ENCODE measurements around the gene LENG9. TPM values are rescaled to one million over a fixed set of nuclear protein-coding genes. Genes with fewer than 3 reads are reported as not detected.

The LENG9 gene
- total RNA-seq, 1 donor: 4.9 TPM

DNA sequence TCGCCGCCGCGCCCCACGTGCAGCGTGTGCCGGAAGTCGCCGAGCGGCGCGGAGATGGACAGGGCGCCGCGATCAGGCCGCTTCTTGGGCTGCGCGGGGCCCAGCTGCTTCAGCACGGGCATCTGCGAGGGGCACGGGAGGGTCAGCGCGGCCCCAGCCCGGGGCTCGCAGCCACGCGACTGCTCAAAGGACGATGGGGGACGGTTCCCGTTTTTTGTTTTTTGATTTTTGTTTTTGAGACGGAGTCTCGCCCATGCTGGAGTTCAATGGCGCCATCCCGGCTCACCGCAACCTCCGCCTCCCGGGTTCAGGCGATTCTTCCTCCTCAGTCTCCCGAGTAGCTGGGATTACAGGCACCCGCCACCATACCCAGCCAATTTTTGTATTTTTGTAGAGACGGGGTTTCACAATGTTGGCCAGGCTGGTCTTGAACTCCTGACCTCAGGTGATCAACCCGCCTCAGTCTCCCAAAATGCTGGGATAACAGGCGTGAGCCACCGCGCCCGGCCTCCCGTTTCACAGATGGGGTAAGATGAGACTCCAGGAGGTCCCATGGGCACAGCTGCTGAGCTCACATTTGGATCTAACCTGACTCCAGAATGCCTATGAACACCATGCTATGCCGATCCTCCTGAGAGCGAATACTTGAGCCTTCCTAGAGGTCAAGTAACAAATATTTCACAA, 2.0 kb upstream of the LENG9 start:
- DNase-seq (ENCODE audit: low read depth): no peak
- H3K4me3 ChIP-seq (ENCODE audit: low read depth, low read length): no peak overlapping the region
- TF ChIP-seq, protein P1, sequence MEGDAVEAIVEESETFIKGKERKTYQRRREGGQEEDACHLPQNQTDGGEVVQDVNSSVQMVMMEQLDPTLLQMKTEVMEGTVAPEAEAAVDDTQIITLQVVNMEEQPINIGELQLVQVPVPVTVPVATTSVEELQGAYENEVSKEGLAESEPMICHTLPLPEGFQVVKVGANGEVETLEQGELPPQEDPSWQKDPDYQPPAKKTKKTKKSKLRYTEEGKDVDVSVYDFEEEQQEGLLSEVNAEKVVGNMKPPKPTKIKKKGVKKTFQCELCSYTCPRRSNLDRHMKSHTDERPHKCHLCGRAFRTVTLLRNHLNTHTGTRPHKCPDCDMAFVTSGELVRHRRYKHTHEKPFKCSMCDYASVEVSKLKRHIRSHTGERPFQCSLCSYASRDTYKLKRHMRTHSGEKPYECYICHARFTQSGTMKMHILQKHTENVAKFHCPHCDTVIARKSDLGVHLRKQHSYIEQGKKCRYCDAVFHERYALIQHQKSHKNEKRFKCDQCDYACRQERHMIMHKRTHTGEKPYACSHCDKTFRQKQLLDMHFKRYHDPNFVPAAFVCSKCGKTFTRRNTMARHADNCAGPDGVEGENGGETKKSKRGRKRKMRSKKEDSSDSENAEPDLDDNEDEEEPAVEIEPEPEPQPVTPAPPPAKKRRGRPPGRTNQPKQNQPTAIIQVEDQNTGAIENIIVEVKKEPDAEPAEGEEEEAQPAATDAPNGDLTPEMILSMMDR (IDR thresholded peaks at IDR 0.05; ENCODE audit: insufficient read depth, low read length): no peak

DNA sequence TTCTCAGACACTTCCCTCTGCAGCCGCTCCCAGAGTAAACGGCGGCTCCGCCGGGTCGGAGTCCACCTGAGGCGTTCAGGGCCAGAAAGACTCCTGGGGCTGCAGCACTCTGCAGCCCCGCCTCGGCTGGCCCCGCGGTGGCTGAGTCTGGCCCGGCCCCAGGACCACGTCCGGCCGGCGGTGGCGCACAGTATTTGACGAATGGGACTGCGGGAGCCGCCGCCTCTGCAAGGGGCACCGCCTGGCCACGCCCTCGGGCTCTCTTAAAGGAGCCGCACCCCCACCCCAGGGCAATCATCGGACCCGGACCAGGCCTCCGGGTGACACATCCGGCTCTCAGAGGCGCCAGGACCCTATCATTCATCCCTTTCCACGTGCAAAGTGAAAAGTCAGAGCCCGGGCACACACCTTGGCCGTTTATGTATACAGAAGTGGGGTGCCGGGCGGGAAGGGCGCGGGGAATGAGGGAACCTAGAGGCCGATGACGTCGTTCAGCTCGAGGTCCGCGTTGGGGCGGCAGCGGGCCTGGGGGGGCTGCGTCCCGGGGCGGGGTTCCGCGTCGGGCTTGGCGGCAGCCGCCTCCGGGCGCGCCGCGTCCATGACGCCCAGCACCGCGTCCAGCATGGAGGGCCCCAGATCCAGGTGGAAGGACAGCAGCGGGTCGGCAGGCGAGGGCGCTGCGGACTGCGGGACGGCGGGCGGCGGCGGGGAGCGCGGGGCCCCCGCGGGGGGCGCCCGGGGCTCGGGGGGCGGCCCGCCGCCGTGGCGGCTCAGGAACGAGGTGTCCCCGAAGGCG, 1.2 kb upstream of the LENG9 start:
- TF ChIP-seq, protein P1 (IDR thresholded peaks at IDR 0.05; ENCODE audit: insufficient read depth, low read length): no peak
- peak overlapping the region; percentile 59 for H3K4me3 ChIP-seq (ENCODE audit: low read depth, low read length)
- peak; percentile 62 for DNase-seq (ENCODE audit: low read depth)

DNA sequence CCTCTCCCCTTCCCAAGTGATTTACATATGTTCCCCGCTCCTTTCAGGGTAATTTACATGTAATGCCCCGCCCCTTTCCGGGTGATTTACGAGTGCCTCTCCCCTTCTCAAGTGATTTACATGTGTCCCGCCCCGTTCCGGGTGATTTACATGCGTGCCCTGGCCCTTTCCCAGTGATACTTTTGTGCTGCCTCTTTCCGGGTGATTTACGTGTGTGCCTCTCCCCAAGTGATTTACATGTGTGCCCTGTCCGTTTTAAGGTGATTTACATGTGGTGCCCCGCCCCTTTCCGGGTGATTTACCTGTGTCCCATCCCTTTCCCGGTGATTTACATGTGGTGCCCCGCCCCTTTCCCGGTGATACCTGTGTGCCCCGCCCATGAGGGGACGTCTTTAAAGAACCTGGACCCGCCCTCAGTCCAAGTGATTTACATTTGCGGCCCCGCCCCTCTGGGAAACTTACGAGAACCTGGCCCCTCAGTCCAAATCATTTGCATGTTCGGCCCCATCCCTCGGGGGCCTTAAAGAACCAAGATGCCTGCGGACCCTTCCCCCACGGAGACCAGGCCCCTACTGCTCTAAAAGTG, 559 bp upstream of the LENG9 start:
- TF ChIP-seq, protein P1 (IDR thresholded peaks at IDR 0.05; ENCODE audit: insufficient read depth, low read length): no peak
- peak overlapping the region; percentile 59 for H3K4me3 ChIP-seq (ENCODE audit: low read depth, low read length)
- DNase-seq (ENCODE audit: low read depth): peak; percentile 56

DNA sequence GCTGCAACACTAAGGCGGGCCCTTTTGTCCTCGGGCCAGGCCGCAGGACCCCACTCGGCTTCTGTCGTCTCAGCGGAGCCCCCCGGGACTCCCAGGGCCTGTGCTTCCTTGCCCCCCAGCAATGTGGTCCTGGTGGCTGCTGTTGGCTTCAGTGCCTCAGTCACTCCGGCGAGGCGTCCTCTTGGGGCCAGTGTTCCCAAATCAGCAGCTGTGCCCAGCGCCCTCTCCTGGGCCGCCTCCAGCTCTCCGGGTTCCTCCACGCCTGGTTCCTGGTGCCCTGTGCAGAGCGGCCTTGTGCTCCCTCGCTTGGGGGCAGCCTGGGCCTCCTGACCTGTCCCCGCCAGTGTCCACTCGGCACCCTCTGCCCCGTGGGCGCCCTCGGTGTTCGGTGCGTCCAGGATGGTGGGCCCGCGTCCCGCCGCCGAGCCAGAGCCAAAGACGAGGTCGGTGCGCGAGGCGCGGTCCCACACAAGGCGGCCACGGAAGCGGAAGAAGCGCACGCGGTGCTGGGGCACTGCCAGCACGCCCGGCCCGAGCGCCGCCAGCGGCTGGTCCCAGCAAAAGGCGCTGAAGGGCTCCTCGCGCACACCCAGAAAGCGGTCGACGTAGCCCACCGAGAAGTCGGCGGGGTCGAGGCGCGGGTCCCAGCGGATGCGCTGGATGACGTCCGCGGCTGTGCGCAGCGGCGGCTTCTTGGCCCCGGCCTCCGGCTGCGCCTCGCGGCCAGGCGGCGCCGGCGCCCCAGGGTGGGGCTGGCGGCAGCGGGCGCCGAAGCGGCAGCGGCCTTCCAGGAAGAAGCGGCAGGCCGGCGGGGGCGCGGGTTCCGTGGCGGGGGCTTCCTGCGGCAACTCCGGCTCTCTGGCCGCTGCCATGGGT, 685 bp downstream of the LENG9 start:
- TF ChIP-seq, protein P1 (IDR thresholded peaks at IDR 0.05; ENCODE audit: insufficient read depth, low read length): peak; percentile 16
- peak; percentile 69 for DNase-seq (ENCODE audit: low read depth)
- H3K4me3 ChIP-seq (ENCODE audit: low read depth, low read length): peak overlapping the region; percentile 75

DNA sequence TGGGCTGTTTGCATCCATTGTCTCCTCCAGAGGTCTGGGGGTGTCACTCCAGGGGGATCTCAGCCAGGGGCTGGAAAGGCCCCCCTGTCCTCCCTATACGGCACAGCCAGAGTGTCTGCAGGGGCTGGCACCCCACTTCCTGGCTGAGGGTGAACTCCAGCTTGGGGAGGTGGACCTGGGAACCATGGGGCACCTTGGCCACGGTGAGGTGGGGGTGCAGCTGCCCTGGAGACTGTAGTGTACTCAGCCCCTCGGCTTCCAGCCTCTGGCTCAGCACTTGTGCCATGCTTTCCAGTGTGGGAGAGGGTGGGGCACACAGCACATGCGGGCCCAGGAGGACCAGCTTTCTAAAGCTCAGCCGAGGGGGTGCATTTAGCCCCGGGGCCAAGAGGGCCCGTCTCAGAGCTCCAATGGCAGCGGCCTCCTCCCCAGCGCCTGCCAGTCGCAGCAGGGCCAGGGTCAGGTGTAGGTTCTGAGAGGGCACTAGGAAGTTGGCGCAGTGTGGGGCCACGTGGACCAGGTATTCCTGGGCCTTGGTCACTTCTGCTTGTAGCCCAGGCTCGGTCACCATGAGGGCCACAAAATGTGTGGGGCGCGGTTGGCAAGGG, 1.4 kb downstream of the LENG9 start:
- DNase-seq (ENCODE audit: low read depth): no peak
- TF ChIP-seq, protein P1 (IDR thresholded peaks at IDR 0.05; ENCODE audit: insufficient read depth, low read length): no peak
- H3K4me3 ChIP-seq (ENCODE audit: low read depth, low read length): peak overlapping the region; percentile 75

DNA sequence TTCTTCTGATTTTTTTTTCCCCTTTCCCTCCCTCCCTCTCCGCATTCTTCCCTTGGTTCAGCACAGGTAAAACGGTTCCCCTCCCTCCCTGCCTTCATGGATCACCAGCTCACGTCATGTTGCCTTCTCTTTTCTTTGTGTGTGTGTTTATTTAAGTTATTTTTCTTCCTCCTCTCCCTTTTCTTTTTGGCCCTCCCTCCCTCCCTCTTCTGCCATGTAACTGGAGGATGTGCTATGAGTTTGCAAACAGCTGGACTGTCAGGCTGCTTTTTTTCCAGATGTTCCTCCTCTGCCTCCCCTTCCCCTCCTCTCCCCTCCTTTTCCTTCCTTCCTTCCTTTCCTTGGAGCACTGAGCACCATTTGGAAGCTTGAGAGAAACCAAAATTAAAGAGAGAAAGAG, 2.0 kb downstream of the LENG9 start:
- no peak overlapping the region for H3K4me3 ChIP-seq (ENCODE audit: low read depth, low read length)
- no peak for DNase-seq (ENCODE audit: low read depth)
- TF ChIP-seq, protein P1 (IDR thresholded peaks at IDR 0.05; ENCODE audit: insufficient read depth, low read length): no peak
